Measurements from ENCODE around the gene PSMB7. TPM values are rescaled to one million over a fixed set of nuclear protein-coding genes. Genes with fewer than 3 reads are reported as not detected.

PSMB7 gene
- total and polyA plus RNA-seq, 2 of the 13 experiments (the other 11 are each of a cell fraction or from before 2014, with no cell fraction given): 259 to 291 TPM

DNA sequence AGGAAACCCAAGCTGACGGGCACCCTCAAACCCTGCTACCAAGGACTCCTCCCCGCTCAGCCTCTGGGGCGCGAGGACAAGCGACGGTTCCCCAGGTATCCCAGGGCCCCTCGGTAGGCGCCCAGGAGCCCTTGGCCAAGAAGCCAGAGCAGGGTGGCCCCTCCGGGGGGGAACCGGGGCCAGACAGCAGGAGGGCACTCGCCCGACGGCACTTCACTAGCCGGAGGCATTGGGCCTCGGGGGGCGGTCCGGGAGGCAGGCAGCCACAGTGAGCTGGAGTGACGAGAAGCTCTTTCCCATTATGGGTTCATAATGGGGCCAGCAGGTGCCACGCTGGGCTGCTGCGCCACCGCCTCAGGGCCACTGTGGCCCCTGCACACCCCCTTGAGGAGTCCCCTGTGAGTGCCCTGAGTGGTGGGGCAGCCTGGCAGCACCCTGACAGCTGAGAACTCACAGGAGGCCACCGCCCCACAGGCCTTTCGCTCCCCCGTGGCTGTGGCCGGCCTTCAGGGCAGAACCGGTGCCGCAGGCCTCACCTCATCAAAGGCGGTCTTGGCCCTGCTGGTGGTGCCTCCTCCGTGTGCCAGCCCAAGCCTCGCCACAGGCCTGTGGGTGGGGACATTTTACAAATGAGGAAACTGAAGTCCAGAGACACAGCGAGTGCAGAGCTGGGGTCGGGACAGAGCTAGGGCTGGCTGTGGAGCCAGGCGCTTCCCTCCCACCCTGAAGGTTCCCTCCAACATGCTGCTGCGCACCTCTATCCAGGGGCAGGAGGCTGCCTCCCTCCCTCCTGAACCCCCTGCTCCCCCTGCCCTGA, 68.7 kb downstream of the PSMB7 start (continued):
- TF ChIP-seq, protein P1, sequence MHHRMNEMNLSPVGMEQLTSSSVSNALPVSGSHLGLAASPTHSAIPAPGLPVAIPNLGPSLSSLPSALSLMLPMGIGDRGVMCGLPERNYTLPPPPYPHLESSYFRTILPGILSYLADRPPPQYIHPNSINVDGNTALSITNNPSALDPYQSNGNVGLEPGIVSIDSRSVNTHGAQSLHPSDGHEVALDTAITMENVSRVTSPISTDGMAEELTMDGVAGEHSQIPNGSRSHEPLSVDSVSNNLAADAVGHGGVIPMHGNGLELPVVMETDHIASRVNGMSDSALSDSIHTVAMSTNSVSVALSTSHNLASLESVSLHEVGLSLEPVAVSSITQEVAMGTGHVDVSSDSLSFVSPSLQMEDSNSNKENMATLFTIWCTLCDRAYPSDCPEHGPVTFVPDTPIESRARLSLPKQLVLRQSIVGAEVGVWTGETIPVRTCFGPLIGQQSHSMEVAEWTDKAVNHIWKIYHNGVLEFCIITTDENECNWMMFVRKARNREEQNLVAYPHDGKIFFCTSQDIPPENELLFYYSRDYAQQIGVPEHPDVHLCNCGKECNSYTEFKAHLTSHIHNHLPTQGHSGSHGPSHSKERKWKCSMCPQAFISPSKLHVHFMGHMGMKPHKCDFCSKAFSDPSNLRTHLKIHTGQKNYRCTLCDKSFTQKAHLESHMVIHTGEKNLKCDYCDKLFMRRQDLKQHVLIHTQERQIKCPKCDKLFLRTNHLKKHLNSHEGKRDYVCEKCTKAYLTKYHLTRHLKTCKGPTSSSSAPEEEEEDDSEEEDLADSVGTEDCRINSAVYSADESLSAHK (CRISPR knock-in tag; IDR thresholded peaks at IDR 0.05; ENCODE audit: borderline replicate concordance): no peak
- TF ChIP-seq ZNF720 (CRISPR knock-in tag; IDR thresholded peaks at IDR 0.05) (no peak), ZNF660 (CRISPR knock-in tag; IDR thresholded peaks at IDR 0.05; ENCODE audit: borderline replicate concordance, low read depth) (no peak), JUNB (CRISPR knock-in tag; IDR thresholded peaks at IDR 0.05; ENCODE audit: borderline replicate concordance) (no peak), ZNF530 (CRISPR knock-in tag; IDR thresholded peaks at IDR 0.05; ENCODE audit: low read depth) (no peak)
- TF ChIP-seq, protein P2, sequence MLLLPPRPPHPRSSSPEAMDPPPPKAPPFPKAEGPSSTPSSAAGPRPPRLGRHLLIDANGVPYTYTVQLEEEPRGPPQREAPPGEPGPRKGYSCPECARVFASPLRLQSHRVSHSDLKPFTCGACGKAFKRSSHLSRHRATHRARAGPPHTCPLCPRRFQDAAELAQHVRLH (CRISPR knock-in tag; IDR thresholded peaks at IDR 0.05; ENCODE audit: borderline replicate concordance, low read depth): no peak
- TF ChIP-seq, protein P3, sequence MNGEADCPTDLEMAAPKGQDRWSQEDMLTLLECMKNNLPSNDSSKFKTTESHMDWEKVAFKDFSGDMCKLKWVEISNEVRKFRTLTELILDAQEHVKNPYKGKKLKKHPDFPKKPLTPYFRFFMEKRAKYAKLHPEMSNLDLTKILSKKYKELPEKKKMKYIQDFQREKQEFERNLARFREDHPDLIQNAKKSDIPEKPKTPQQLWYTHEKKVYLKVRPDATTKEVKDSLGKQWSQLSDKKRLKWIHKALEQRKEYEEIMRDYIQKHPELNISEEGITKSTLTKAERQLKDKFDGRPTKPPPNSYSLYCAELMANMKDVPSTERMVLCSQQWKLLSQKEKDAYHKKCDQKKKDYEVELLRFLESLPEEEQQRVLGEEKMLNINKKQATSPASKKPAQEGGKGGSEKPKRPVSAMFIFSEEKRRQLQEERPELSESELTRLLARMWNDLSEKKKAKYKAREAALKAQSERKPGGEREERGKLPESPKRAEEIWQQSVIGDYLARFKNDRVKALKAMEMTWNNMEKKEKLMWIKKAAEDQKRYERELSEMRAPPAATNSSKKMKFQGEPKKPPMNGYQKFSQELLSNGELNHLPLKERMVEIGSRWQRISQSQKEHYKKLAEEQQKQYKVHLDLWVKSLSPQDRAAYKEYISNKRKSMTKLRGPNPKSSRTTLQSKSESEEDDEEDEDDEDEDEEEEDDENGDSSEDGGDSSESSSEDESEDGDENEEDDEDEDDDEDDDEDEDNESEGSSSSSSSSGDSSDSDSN (CRISPR knock-in tag; IDR thresholded peaks at IDR 0.05): no peak
- TF ChIP-seq, protein P4, sequence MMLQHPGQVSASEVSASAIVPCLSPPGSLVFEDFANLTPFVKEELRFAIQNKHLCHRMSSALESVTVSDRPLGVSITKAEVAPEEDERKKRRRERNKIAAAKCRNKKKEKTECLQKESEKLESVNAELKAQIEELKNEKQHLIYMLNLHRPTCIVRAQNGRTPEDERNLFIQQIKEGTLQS (CRISPR knock-in tag; IDR thresholded peaks at IDR 0.05): no peak
